ENCODE measurements around the gene NKX2-4. TPM values are rescaled to one million over a fixed set of nuclear protein-coding genes. Genes with fewer than 3 reads are reported as not detected.

NKX2-4 gene
- total RNA-seq, result not detected

DNA sequence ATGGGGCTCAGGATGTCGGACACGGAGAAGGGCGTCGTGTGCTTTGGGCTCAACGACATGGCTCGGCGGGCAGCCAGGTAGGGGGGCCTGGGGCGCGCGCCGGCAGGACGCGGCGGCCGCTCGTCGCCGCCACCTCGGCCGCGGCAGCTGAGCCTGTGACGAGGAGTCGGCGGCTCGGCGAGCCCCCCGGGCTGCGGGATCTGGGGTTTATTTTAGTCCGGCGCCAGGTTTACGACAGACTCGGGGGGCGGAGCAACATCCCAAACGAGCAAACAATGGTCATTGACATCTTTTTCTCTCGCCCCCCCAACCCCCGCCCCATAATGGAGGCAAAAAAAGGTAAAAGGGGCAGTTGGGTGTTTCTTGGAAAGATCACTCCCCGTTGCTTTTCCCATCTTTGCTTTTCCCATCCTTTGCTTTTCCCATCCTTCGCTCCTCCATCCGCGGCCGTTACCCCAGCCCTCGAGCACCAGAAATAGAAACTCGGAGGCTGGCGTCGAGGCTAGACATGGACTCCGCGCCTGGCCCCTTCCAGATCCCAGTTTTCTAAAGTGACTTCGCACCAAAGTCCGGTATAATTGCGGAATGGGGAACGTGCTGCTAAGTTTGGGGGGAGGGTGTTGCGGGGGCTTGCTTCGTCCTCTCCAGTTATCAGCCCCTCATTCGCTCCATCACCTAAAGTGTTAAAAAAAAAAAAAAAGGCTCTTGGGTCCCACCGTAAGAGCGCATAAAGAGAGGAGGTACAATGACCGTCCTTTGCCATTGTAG lies at the start of gene NKX2-4:
Gene NKX2-4, minus strand, starts transcription at position 186 of the 768 bp plus-strand sequence. Its CDS starts 127 bp downstream, at position 59.
- DNase-seq, result no peak
- H3K27ac ChIP-seq, result no peak within 1 kb of the TSS
- TF ChIP-seq, protein P1, sequence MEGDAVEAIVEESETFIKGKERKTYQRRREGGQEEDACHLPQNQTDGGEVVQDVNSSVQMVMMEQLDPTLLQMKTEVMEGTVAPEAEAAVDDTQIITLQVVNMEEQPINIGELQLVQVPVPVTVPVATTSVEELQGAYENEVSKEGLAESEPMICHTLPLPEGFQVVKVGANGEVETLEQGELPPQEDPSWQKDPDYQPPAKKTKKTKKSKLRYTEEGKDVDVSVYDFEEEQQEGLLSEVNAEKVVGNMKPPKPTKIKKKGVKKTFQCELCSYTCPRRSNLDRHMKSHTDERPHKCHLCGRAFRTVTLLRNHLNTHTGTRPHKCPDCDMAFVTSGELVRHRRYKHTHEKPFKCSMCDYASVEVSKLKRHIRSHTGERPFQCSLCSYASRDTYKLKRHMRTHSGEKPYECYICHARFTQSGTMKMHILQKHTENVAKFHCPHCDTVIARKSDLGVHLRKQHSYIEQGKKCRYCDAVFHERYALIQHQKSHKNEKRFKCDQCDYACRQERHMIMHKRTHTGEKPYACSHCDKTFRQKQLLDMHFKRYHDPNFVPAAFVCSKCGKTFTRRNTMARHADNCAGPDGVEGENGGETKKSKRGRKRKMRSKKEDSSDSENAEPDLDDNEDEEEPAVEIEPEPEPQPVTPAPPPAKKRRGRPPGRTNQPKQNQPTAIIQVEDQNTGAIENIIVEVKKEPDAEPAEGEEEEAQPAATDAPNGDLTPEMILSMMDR (IDR thresholded peaks at IDR 0.05), result no peak
- TF ChIP-seq POLR2A (IDR thresholded peaks at IDR 0.05), result no peak
- no peaks in the 10 kb centered on the region for H3K36me3 ChIP-seq
- H3K4me3 ChIP-seq, result no peak within 1 kb of the TSS
- H3K27me3 ChIP-seq, result peaks cover 11 to 81% of the 10 kb centered on the region in 2 donors
- H3K9me3 ChIP-seq, result no peaks in the 10 kb centered on the region
- intact Hi-C loops (cut with DNase I; ENCODE audit: low total_unique reads), result no loop called here
- no peaks in the 10 kb centered on the region for H3K4me1 ChIP-seq

DNA sequence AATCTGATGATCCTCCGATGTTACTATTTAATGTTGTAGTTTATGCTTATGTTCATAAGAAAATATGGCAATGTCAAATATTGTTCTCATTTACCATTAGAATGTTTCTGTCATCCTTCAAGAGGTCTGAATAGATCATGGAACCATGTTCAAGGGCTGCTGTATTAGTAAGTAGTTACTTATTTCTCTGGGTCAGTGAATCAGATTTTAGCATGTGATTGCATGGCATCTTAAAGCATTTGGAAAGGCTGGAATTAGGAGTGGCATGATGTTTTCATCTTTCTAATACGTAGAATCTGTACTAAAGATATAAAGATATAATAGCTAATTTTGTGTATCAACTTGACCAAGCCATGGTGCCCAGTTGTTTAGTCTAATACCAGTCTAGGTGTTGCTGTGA lies 40.5 kb upstream of the NKX2-4 start:
- no peaks in the 10 kb centered on the region for H3K4me1 ChIP-seq
- no peaks in the 10 kb centered on the region for H3K36me3 ChIP-seq
- DNase-seq, result no peak
- no peak overlapping the region for H3K4me3 ChIP-seq
- H3K9me3 ChIP-seq, result no peaks in the 10 kb centered on the region
- no peak for TF ChIP-seq POLR2A (IDR thresholded peaks at IDR 0.05)
- TF ChIP-seq, protein P1 (IDR thresholded peaks at IDR 0.05), result no peak
- H3K27me3 ChIP-seq, result no peaks in the 10 kb centered on the region
- no peak overlapping the region for H3K27ac ChIP-seq
- intact Hi-C loops (cut with DNase I; ENCODE audit: low total_unique reads), result no loop called here

DNA sequence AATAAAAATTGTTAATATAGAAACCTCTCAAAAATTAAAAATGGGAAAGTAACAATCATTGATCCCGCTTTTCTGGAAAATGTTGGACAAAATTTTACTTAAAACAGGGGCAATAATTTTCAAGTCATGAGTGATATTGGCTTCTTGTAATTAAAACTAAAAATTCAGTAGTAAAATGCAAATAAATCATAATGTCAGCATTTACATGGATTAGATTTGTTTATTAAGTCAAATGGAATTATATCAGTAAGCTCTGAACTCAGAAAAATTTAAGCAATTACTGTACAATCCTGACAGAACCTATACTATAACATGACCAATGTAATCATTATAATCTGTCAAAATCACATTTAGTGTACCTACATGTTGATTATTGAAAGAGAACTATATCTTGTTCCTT lies 39.9 kb upstream of the NKX2-4 start:
- no peak for DNase-seq
- H3K4me3 ChIP-seq, result no peak overlapping the region
- no peaks in the 10 kb centered on the region for H3K36me3 ChIP-seq
- H3K9me3 ChIP-seq, result no peaks in the 10 kb centered on the region
- intact Hi-C loops (cut with DNase I; ENCODE audit: low total_unique reads), result no loop called here
- H3K27ac ChIP-seq, result no peak overlapping the region
- H3K27me3 ChIP-seq, result no peaks in the 10 kb centered on the region
- TF ChIP-seq POLR2A (IDR thresholded peaks at IDR 0.05), result no peak
- TF ChIP-seq, protein P1 (IDR thresholded peaks at IDR 0.05), result no peak
- no peaks in the 10 kb centered on the region for H3K4me1 ChIP-seq

DNA sequence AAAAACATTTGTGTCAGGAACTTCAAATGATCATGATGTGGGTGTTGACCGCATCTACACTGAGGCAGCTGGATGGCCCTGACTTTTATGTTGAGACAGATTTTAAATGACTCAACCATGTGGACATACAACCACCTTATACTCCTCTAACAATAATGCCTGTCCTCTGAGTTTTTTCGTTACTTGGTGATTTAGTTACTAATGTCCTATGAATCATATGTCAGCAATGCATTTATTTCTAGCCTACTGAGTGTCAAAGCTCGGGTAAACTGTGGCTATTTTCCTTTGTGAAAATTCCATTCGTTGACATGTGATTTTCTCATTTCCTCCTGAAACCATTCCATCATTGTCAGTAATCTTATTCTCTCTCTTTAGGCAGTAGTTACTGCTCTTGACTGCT lies 38.9 kb upstream of the NKX2-4 start:
- Histone ChIP-seq H3K4me1 (no peaks in the 10 kb centered on the region), H3K36me3 (no peaks in the 10 kb centered on the region), H3K27me3 (no peaks in the 10 kb centered on the region), H3K27ac (no peak overlapping the region), H3K9me3 (no peaks in the 10 kb centered on the region), H3K4me3 (no peak overlapping the region)
- intact Hi-C loops (cut with DNase I; ENCODE audit: low total_unique reads), result no loop called here
- DNase-seq, result no peak
- no peak for TF ChIP-seq POLR2A (IDR thresholded peaks at IDR 0.05)
- TF ChIP-seq, protein P1 (IDR thresholded peaks at IDR 0.05), result no peak

DNA sequence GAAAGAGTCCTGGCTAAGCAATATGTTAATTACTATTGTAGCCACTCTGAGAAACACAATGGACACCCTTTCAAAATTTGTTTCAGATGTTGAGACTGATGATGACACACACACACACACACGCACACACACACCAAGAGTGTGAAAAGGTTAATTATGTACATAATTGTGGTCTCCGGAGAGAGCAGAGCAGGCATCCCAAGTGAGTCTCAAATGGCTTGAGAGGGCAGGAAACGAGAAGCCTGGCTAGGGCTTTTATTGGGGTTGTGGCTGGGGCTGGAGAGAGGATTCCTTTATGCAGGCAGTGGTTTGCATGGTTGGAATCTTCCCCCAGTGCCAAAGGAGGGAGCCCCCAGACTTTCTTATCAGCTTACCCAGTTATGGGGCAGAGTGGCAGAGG lies 38.2 kb upstream of the NKX2-4 start:
- Histone ChIP-seq H3K36me3 (no peaks in the 10 kb centered on the region), H3K4me1 (no peaks in the 10 kb centered on the region), H3K27me3 (no peaks in the 10 kb centered on the region), H3K27ac (no peak overlapping the region), H3K4me3 (no peak overlapping the region), H3K9me3 (no peaks in the 10 kb centered on the region)
- no peak for DNase-seq
- intact Hi-C loops (cut with DNase I; ENCODE audit: low total_unique reads), result no loop called here
- TF ChIP-seq, protein P1 (IDR thresholded peaks at IDR 0.05), result no peak
- TF ChIP-seq POLR2A (IDR thresholded peaks at IDR 0.05), result no peak
